ENCODE data around the gene UROS. TPM values are rescaled to one million over a fixed set of nuclear protein-coding genes. Genes with fewer than 3 reads are reported as not detected.

Gene UROS
- total and polyA plus RNA-seq, 10 of the 15 experiments (the other 5 are each of a cell fraction or from before 2014, with no cell fraction given) = 4.3 to 112 (median 64.5) TPM

GRCh38 chr10:125844751-125845221 is 21.7 kb upstream of the UROS start (continued):
- TF ChIP-seq ZNF592 (IDR thresholded peaks at IDR 0.05) (no peak), HDAC2 (IDR thresholded peaks at IDR 0.05) (no peak), YY1 (IDR thresholded peaks at IDR 0.05; ENCODE audit: low read depth, low read length) (no peak), NBN (IDR thresholded peaks at IDR 0.05) (no peak), CREM (IDR thresholded peaks at IDR 0.05; ENCODE audit: low read depth) (no peak), PML (IDR thresholded peaks at IDR 0.05; ENCODE audit: low read length) (no peak), TCF7 (IDR thresholded peaks at IDR 0.05; ENCODE audit: borderline replicate concordance) (no peak), ZNF274 (IDR thresholded peaks at IDR 0.05; ENCODE audit: insufficient read depth, insufficient read length) (no peak), BCLAF1 (IDR thresholded peaks at IDR 0.05) (no peak), ZZZ3 (IDR thresholded peaks at IDR 0.05; ENCODE audit: control insufficient read depth, insufficient read length, low read depth) (no peak), GABPA (IDR thresholded peaks at IDR 0.05; ENCODE audit: low read depth) (no peak), MEF2A (IDR thresholded peaks at IDR 0.05; ENCODE audit: insufficient read depth, low read depth, low read length) (no peak)

All from GM12878 (cell line).